Suprapubic skin (tissue), 3 donors: ENCODE measurements around the gene FBLN1.

Source experiments
- POLR2A ChIP-seq, 2 donors: fragments of 450-650 bp; IDR thresholded peaks; one replicate each; pipeline ENCODE4 v1.6.1; 2017; ENCODE audit warnings: antibody characterized with exemption in 2 of 2, mild to moderate bottlenecking in 2 of 2, moderate library complexity in 2 of 2
- TF ChIP-seq, protein P1 (sequence below), 2 donors: fragments of 200-600 bp in 1 of 2; fragments of 450-650 bp in 1 of 2; sonication (generic) in 1 of 2; IDR thresholded peaks; one replicate each; pipeline ENCODE4 v1.5.1; 2016 to 2019; ENCODE audit warnings: antibody characterized with exemption in 2 of 2, mild to moderate bottlenecking in 1 of 2, moderate library complexity in 1 of 2

GRCh38 chr22:45470871-45471270, 31.8 kb upstream of the FBLN1 start:
- TF ChIP-seq, protein P1, sequence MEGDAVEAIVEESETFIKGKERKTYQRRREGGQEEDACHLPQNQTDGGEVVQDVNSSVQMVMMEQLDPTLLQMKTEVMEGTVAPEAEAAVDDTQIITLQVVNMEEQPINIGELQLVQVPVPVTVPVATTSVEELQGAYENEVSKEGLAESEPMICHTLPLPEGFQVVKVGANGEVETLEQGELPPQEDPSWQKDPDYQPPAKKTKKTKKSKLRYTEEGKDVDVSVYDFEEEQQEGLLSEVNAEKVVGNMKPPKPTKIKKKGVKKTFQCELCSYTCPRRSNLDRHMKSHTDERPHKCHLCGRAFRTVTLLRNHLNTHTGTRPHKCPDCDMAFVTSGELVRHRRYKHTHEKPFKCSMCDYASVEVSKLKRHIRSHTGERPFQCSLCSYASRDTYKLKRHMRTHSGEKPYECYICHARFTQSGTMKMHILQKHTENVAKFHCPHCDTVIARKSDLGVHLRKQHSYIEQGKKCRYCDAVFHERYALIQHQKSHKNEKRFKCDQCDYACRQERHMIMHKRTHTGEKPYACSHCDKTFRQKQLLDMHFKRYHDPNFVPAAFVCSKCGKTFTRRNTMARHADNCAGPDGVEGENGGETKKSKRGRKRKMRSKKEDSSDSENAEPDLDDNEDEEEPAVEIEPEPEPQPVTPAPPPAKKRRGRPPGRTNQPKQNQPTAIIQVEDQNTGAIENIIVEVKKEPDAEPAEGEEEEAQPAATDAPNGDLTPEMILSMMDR (IDR thresholded peaks at IDR 0.05), result no peak
- no peak for TF ChIP-seq POLR2A (IDR thresholded peaks at IDR 0.05)
